Neural crest cell (in vitro differentiated cells): ENCODE data around the gene DNAH10. TPM values are rescaled to one million over a fixed set of nuclear protein-coding genes. Genes with fewer than 3 reads are reported as not detected.

Experiments used
- DNase-seq: peaks from one replicate; pipeline ENCODE4 v3.0.0; 2021; ENCODE audit warnings: low read depth, mixed read lengths, low spot score
- H3K27ac Mint-ChIP-seq: one replicate; pipeline ENCODE4 v1.8.0; 2021; ENCODE audit warnings: mild to moderate bottlenecking, mixed read lengths; ENCODE audit not compliant: unreplicated experiment
- H3K27me3 Mint-ChIP-seq: 2 replicates; pipeline ENCODE4 v1.8.0; 2021; ENCODE audit warnings: low read depth, mild to moderate bottlenecking, mixed read lengths
- H3K36me3 Mint-ChIP-seq: 2 replicates; pipeline ENCODE4 v1.8.0; 2021; ENCODE audit warnings: low read depth, mild to moderate bottlenecking, mixed read lengths
- H3K4me1 Mint-ChIP-seq: 2 replicates; pipeline ENCODE4 v1.8.0; 2021; ENCODE audit warnings: mixed read lengths
- H3K4me3 Mint-ChIP-seq: one replicate; pipeline ENCODE4 v1.8.0; 2021; ENCODE audit warnings: mild to moderate bottlenecking, mixed read lengths
- H3K9me3 Mint-ChIP-seq: 2 replicates; pipeline ENCODE4 v1.8.0; 2021; ENCODE audit warnings: mixed read lengths
- CTCF ChIP-seq: fragments of 200-600 bp; sonication (generic); conservative IDR thresholded peaks from 2 replicates; pipeline ENCODE4 v1.5.0; 2021; ENCODE audit warnings: antibody characterized with exemption, mild to moderate bottlenecking
- long read RNA-seq: library from polyadenylated mRNA; unstranded; transcript quantifications from one replicate; pipeline ENCODE4 v2.0.0, GENCODE V29; 2020
- total RNA-seq: library from RNA; stranded (reverse); gene quantifications from 2 replicates; pipeline ENCODE4 v1.2.1, GENCODE V29; 2021

Gene DNAH10
- 1.1 and 2.0 TPM in 2 replicates for total RNA-seq
- long read RNA-seq, partial matches to known transcripts = 0 of 2 reads
- long read RNA-seq, other reads (novel, unspliced or antisense) = 2 of 2 reads

GRCh38 chr12:123761841-123762714 is at the start of gene DNAH10:
Gene DNAH10, plus strand, starts transcription at chr12:123762301. Its CDS starts 36 bp downstream, at chr12:123762337.
- Mint-ChIP-seq H3K4me1 (peaks cover 8% of the 10 kb centered on the region), H3K36me3 (peaks cover 5% of the 10 kb centered on the region), H3K27ac (no peak within 1 kb of the TSS), H3K27me3 (peaks cover 24% of the 10 kb centered on the region), H3K4me3 (peak within 1 kb of the TSS; percentile 75), H3K9me3 (no peaks in the 10 kb centered on the region)
- peak; percentile 68 for DNase-seq
- peak; percentile 64 for TF ChIP-seq CTCF

- TF ChIP-seq CTCF = no peak
These were observed 49.3 kb upstream of the DNAH10 start for GRCh38 chr12:123712780-123713319.

GRCh38 chr12:123713398-123713797 is 48.7 kb upstream of the DNAH10 start:
- Mint-ChIP-seq H3K9me3 (no peaks in the 10 kb centered on the region), H3K27ac (no peak overlapping the region), H3K27me3 (no peaks in the 10 kb centered on the region), H3K4me1 (peaks cover 29% of the 10 kb centered on the region), H3K4me3 (peak overlapping the region; percentile 93), H3K36me3 (no peaks in the 10 kb centered on the region)
- no peak for DNase-seq
- no peak for TF ChIP-seq CTCF

More at GRCh38 chr12:123712780-123713319, 49.3 kb upstream of the DNAH10 start:
- Mint-ChIP-seq H3K4me1 (peaks cover 29% of the 10 kb centered on the region), H3K27ac (peak overlapping the region; percentile 97), H3K9me3 (no peaks in the 10 kb centered on the region), H3K4me3 (peak overlapping the region; percentile 93), H3K36me3 (no peaks in the 10 kb centered on the region), H3K27me3 (no peaks in the 10 kb centered on the region)
- DNase-seq = no peak

GRCh38 chr12:123713823-123714585 is 48.1 kb upstream of the DNAH10 start:
- no peak for DNase-seq
- no peak for TF ChIP-seq CTCF
- Mint-ChIP-seq H3K9me3 (no peaks in the 10 kb centered on the region), H3K27me3 (no peaks in the 10 kb centered on the region), H3K4me1 (peaks cover 29% of the 10 kb centered on the region), H3K4me3 (peak overlapping the region; percentile 93), H3K27ac (no peak overlapping the region), H3K36me3 (no peaks in the 10 kb centered on the region)

- H3K4me3 Mint-ChIP-seq = peak overlapping the region; percentile 54
- H3K36me3 Mint-ChIP-seq = no peaks in the 10 kb centered on the region
- no peak for DNase-seq
- H3K4me1 Mint-ChIP-seq = peaks cover 29% of the 10 kb centered on the region
- H3K27me3 Mint-ChIP-seq = no peaks in the 10 kb centered on the region
- no peak for TF ChIP-seq CTCF
- H3K9me3 Mint-ChIP-seq = no peaks in the 10 kb centered on the region
- H3K27ac Mint-ChIP-seq = no peak overlapping the region
These were observed 46.9 kb upstream of the DNAH10 start for GRCh38 chr12:123715195-123715594.
